Psoas muscle (tissue), 8 donors: ENCODE results near the gene FAM227A. TPM values are rescaled to one million over a fixed set of nuclear protein-coding genes. Genes with fewer than 3 reads are reported as not detected.
"Not testable (repeated sequence)": the region's sequence is repeated elsewhere in the genome, so short reads cannot be mapped to it uniquely, and the experiment has no call there.

Source experiments
- ATAC-seq, 4 donors: fragments of 200-7000 bp; cut with Tn5 transposase; one replicate each; pipeline ENCODE4 v1.9.1; 2020; ENCODE audit warnings: moderate library complexity in 3 of 4, mild to moderate bottlenecking in 2 of 4
- DNase-seq, 2 donors: peaks; one replicate each; pipeline ENCODE4 v3.0.0-alpha.2; 2020
- H3K27ac ChIP-seq: fragments of 200-600 bp; one replicate; pipeline ENCODE4 v1.8.0; 2022
- H3K27me3 ChIP-seq, 3 donors: fragments of 200-600 bp in 1 of 3; one replicate each; pipeline versions ENCODE4 v1.6.1 to v1.8.0; 2013 to 2022; ENCODE audit warnings: low read length in 2 of 3, mild to moderate bottlenecking in 2 of 3, moderate library complexity in 1 of 3; ENCODE audit not compliant: insufficient read depth in 3 of 3
- H3K36me3 ChIP-seq, 2 donors: fragments of 200-600 bp in 1 of 2; one replicate each; pipeline versions ENCODE4 v1.6.1 to v1.8.0; 2013 to 2022; ENCODE audit warnings: low read depth in 1 of 2, mild to moderate bottlenecking in 1 of 2, moderate library complexity in 1 of 2; ENCODE audit not compliant: insufficient read depth in 1 of 2
- H3K4me1 ChIP-seq: fragments of 200-600 bp; one replicate; pipeline ENCODE4 v1.8.0; 2022
- H3K4me3 ChIP-seq: fragments of 200-600 bp; one replicate; pipeline ENCODE4 v1.8.0; 2022; ENCODE audit warnings: mild to moderate bottlenecking
- H3K9me3 ChIP-seq: fragments of 200-600 bp; one replicate; pipeline ENCODE4 v1.8.0; 2022
- CTCF ChIP-seq: fragments of 200-600 bp; IDR thresholded peaks from one replicate; pipeline ENCODE4 v1.8.0; 2022; ENCODE audit warnings: antibody characterized with exemption
- WGBS, 3 donors: extraction: QIAGEN DNeasy Blood & Tissue Kit; methylation state at CpG; one replicate each; pipeline versions ENCODE4 v1.1.6 to v1.1.7; 2013; 5-methylcytosine and 5-hydroxymethylcytosine counted together
- intact Hi-C, 2 donors: fragments of 100-400 bp; cut with DNase I; formaldehyde crosslinking; loops; one replicate each; pipeline versions ENCODE4 v1.11.0 to v1.14.2; 2022
- polyA plus RNA-seq, 3 donors: library from polyadenylated mRNA; stranded (reverse); fragments of 200-250 nt; gene quantifications; one replicate each; pipeline ENCODE4 v1.2.3, GENCODE V29; 2013
- total RNA-seq, 4 donors: library from RNA; stranded (reverse); fragmentation: NEBNext Ultra II Directional in 2 of 4; extraction: Animal tissue kit (Norgen Biotek cat#: 25700) in 2 of 4; gene quantifications; one replicate each; pipeline versions ENCODE4 v1.2.1 to v1.2.4, GENCODE V29; 2021 to 2023
- donor health status: healthy with polysubstance abuse.
- donor health status: DM: no; HTN: no; CAD: no; lungs with moderate emphysema.
- donor health status: Bipolar disorder and iron deficiency.
- donor health status: healthy.
- donor health status: DM: yes; HTN: yes; CAD: no.
- donor health status: DM: no; HTN: no; CAD: no.
- donor health status: DM: no; HTN: no; CAD: no.
- donor health status: DM: yes; HTN: yes; CAD: no.

The FAM227A gene
- total and polyA plus RNA-seq, 7 donors, result 0.03 to 0.34 (median 0.18) TPM

GRCh38 chr22:38653741-38654140 is 2.5 kb downstream of the FAM227A start:
- Histone ChIP-seq H3K4me1 (peaks cover 15% of the 10 kb centered on the region), H3K27ac (no peak overlapping the region), H3K4me3 (no peak overlapping the region), H3K36me3 (no peaks in the 10 kb centered on the region), H3K9me3 (no peaks in the 10 kb centered on the region), H3K27me3 (no peaks in the 10 kb centered on the region)
- no peak for TF ChIP-seq CTCF
- ATAC-seq (no peak), DNase-seq (no peak)
- 97 to 98% (median 97%) methylated on average over 8 of the region's 8 CpGs for WGBS, 3 donors
- intact Hi-C loops, result no loop called here

GRCh38 chr22:38652859-38653258 is 3.3 kb downstream of the FAM227A start:
- ATAC-seq (no peak), DNase-seq (no peak)
- Histone ChIP-seq H3K9me3 (no peaks in the 10 kb centered on the region), H3K27ac (no peak overlapping the region), H3K4me3 (no peak overlapping the region), H3K36me3 (no peaks in the 10 kb centered on the region), H3K27me3 (no peaks in the 10 kb centered on the region), H3K4me1 (peaks cover 15% of the 10 kb centered on the region)
- intact Hi-C loops, result no loop called here
- TF ChIP-seq CTCF, result no peak

GRCh38 chr22:38649841-38650522 is 6.2 kb downstream of the FAM227A start:
- H3K4me3 ChIP-seq, result no peak overlapping the region
- 81 to 85% (median 82%) methylated on average over 5 of the region's 5 CpGs for WGBS, 3 donors
- H3K36me3 ChIP-seq, result no peaks in the 10 kb centered on the region
- intact Hi-C loops, result no loop called here
- H3K4me1 ChIP-seq, result no peaks in the 10 kb centered on the region
- TF ChIP-seq CTCF, result no peak
- no peak for DNase-seq
- no peaks in the 10 kb centered on the region for H3K9me3 ChIP-seq
- no peak for ATAC-seq
- H3K27me3 ChIP-seq, result no peaks in the 10 kb centered on the region
- no peak overlapping the region for H3K27ac ChIP-seq

GRCh38 chr22:38645430-38645829 is 10.8 kb downstream of the FAM227A start:
- no peak for ATAC-seq

GRCh38 chr22:38644245-38644644 is 11.9 kb downstream of the FAM227A start:
- H3K9me3 ChIP-seq, H3K4me1 ChIP-seq, DNase-seq, H3K27ac ChIP-seq, H3K36me3 ChIP-seq, H3K4me3 ChIP-seq, intact Hi-C loops, H3K27me3 ChIP-seq: not testable (repeated sequence)
- peak in 2 of 4 donors; percentile 55 to 91 for ATAC-seq
- 91 to 96% (median 95%) methylated on average over 4 to 5 of the region's 5 CpGs for WGBS, 3 donors

More at GRCh38 chr22:38645430-38645829, 10.8 kb downstream of the FAM227A start:
- intact Hi-C loops, result no loop called here
- Histone ChIP-seq H3K36me3 (no peaks in the 10 kb centered on the region), H3K4me3 (no peak overlapping the region), H3K4me1 (no peaks in the 10 kb centered on the region), H3K27ac (no peak overlapping the region), H3K27me3 (no peaks in the 10 kb centered on the region), H3K9me3 (no peaks in the 10 kb centered on the region)
- no peak for TF ChIP-seq CTCF
- WGBS, 3 donors, result 92 to 98% (median 96%) methylated on average over 6 of the region's 6 CpGs
- DNase-seq, result no peak
